NCI-H1417 treated with DMSO at 0.1 percent for 48 hours (cell line): ENCODE measurements around the gene TBPL2.
"Not testable (repeated sequence)": the region's sequence is repeated elsewhere in the genome, so short reads cannot be mapped to it uniquely, and the experiment has no call there.

ENCODE experiments used
- DNase-seq: peaks from one replicate; lab custom pipeline; 2025; lab: John Stamatoyannopoulos, UW

TBPL2 gene

DNA sequence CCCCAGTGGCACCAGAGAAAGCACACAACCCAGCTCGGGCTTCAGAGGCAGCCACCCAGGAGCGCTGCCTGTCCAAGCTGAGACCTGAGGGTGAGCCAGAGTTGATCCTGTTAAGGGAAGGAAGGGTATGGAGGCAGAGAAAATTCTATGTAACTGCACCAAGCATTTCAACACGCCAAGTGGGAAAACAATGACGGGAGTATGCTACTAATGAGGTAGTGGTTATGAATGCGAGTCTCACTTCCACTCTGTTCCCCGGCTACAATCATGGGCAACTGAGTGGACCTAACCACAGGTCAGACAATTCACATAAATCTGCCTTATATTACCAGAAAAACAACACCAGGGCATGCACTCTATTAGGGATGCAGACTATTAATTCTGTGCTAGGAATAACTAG is 38.7 kb downstream of the TBPL2 start:
- no peak for DNase-seq

DNA sequence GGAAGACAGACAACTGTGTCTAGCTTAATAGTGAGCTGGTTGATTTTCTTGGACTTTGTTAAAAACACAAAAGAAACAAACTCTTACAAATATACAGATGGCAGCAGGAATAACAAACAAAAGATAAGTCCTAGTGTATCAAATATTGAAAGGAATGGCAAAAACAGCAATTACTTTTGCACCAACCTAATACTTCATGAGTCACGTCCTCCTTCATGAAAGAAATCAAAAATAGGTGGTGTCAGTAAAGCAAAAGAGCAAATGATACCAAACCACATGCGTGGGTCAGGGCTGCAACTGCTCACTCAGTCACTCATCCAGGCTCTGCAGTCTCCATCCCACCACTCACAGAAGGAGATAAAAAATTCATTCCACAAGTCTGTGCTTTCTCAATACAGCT is 40.6 kb downstream of the TBPL2 start:
- no peak for DNase-seq

GRCh38 chr14:55399183-55399582 is 41.2 kb downstream of the TBPL2 start:
- no peak for DNase-seq

DNA sequence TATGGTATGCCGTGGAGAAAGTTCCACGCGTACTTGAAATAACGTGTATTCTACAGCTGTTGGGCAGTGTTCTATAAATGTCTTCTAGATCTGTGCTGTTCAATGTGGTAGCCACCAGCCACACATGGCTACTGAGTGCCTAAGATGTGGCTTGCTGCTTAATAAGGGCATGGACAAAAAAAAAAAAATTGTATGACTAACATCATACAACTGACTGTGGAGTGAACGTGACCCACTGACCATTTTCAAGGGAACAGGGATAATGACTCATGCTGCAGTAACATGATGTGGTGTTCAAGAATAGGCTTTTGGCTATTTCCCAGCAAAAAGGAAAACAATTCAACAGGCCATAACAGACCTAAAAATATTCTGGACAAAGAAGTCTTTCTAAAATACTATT is 41.7 kb downstream of the TBPL2 start:
- no peak for DNase-seq

- no peak for DNase-seq
Measured at GRCh38 chr14:55389330-55389729, 51.1 kb downstream of the TBPL2 start.

- DNase-seq, result no peak
Measured at GRCh38 chr14:55388160-55388559, 52.3 kb downstream of the TBPL2 start.

DNA sequence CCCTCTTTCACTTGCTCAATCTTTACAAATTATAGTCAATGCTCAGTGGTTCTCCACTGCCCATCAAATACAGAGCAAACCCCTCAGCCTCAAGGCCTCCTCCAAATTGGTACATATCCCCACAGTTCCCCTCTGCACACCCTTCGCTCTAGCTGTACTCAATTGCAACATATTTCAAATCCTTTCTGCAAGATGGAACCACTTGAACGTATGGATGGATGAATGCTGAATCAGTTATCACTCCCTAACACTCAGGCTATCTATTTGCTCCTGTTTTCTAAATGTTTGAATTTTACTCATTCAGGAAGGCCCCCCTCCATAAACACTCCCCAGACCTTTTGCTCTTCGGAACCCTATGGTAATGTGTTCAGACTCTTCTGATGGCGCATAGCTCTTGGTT is 53.3 kb downstream of the TBPL2 start:
- no peak for DNase-seq

DNA sequence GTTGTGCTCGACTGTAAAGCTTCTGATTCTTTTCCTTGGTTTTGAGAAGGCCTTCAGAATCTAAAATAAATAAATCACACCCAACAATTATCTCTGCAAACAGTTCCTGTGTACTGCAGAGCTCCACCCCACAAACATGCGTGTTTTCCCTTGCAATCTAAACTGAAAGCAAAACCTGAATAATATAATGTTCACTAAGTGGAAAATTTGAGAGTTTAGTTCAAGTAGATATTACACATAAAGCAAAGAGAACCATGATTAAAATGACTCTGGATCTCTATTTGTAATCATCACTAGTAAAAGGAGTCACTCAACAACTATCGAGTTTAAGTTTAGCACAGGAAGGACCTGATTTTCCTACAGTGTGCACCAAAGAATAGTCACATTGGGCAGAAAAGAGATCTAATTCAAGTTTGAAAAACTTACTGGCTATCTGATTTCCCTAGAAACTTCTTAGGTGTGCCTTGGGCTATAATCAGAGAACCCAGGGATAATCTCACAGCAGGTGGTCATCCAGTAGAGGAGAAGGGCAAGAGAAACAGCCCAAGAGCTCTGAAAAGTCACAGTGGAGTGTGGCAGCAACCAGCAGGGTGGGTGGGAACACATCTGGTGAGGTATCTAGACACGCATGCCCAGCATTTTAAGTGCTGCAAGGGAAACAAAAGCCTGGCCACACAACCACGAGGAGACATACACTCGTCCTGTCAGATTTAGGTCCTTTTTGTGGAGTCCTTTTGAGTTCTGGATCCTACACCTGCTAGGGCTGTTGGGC is 54.2 kb downstream of the TBPL2 start:
- DNase-seq, result no peak

- DNase-seq, result no peak
Measured at GRCh38 chr14:55384536-55384935, 55.9 kb downstream of the TBPL2 start.

DNA sequence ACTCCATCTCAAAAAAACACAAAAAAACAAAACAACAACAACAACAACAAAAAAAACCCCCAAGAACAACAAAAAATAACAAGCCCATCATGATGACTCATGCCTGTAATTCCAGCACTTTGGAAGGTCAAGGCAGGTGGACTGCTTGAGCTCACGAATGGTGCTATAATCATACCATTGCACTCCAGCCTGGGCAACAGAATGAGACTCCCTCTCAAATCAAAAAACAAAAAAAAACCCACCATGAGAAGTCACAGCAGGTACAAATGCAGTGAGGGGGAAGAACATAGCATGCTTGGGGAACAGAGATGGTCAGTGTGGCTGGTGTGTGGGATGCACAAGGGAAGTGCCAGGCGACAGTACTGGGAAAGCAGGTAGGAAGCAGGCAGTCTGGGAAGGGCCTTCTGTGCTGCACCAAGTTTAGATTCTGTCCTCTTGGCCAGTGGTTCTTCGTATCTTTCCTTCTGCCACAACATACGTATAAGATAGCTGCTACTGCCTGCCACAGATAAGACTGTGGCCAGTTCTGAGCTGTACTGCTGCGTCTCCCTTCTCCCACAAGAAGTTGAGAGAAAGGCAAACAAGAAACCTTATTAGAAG is 56.8 kb downstream of the TBPL2 start:
- DNase-seq, result no peak

DNA sequence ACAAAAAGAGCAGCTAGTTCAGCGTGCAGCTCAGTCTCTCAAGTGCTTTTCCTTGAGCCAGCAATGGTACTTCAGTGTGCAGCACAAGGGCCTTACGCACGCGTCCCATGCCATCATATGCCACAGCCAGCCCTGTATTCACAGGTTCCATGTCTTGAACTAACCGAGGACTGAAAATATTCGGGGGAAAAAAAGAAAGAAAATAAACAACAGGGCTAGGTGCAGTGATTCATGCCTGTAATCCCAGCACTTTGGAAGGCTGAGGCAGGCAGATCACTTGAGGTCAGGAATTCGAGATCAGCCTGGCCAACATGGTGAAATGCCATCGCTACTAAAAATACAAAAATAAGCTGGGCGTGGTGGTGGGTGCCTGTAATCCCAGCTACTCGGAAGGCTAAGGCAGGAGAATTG is 57.4 kb downstream of the TBPL2 start:
- not testable (repeated sequence) for DNase-seq

- no peak for DNase-seq
Measured at GRCh38 chr14:55382483-55382882, 57.9 kb downstream of the TBPL2 start.

GRCh38 chr14:55381561-55381960 is 58.9 kb downstream of the TBPL2 start:
- no peak for DNase-seq

GRCh38 chr14:55381040-55381439 is 59.4 kb downstream of the TBPL2 start:
- DNase-seq, result no peak

- no peak for DNase-seq
Measured at GRCh38 chr14:55377236-55377635, 63.2 kb downstream of the TBPL2 start.

DNA sequence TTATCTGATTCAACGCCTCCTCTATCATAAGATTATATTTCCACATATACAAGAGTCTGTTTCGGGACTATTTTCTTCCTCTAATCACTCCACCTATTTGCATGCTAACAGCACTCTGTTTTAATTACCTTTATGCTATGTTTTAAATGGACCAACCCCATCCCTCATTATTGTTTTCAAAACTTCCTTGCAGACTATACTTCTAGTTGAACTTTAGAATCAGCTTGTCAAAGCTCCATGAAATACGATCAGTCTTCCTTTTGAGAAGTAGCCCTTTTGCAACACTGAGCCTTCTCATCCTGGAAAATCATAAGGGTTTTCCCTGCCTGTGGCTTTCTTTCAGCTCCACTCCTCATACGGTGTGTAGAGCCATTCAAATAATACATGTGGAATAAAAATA is 65.6 kb downstream of the TBPL2 start:
- no peak for DNase-seq

GRCh38 chr14:55373784-55374705 is 66.4 kb downstream of the TBPL2 start:
- DNase-seq, result no peak

DNA sequence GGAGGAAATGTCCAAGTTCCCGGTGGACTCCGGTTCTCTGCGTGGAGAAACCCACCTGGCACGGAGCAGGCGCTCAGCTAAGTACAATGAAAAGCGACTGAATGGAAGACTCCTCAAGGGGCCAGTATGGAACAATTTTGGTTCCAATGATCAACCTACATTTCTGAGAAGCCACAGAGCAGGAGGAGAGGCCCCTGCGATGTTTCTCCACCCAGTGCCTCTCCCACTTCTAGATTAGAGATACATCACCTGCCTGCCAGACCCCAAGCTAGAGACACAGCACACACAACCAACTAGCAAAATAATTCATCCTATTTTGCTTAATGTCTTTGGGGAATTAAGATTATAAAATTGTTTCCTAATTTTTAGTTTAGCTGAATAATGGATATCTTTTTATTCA is 67.6 kb downstream of the TBPL2 start:
- no peak for DNase-seq

DNA sequence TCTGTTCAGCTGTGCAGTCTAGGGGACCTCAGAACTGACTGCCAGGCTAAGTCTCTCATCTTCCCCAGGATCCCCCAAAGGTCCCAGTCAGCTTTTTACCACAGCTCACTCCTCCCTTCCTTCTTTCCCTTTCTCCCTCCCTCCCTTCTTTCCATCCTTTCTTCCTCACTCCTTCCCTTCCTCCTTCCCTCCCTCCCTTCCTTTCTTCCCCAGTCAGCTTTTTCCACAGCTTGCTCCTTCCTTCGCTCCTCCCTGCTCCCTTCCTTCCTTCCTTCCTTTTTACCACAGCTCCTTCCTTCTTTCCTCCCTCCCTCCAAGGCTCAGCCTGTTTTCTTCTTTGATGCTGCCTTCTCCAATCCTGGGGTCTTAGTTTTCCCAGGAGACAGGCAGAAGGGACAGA is 68.0 kb downstream of the TBPL2 start:
- DNase-seq, result no peak

- DNase-seq, result no peak
Measured at GRCh38 chr14:55370883-55371455, 69.4 kb downstream of the TBPL2 start.

- no peak for DNase-seq
Measured at GRCh38 chr14:55366271-55366670, 74.1 kb downstream of the TBPL2 start.
